Colon (tissue), 2 donors: ENCODE measurements around the gene HAAO.
"Not testable (repeated sequence)": the region's sequence is repeated elsewhere in the genome, so short reads cannot be mapped to it uniquely, and the experiment has no call there.

Experiments used
- FAIRE-seq: peaks from 2 replicates; lab custom pipeline; 2012; peaks lifted over from hg19 to GRCh38; lab: Jason Lieb, UNC
- donor health status: control.
- donor health status: control.

HAAO gene

GRCh38 chr2:42792583-42793333 is at the start of gene HAAO:
HAAO (minus strand) TSS chr2:42792583; CDS start chr2:42792536, 47 bp downstream.
- no peak for FAIRE-seq

- FAIRE-seq = no peak
Observed at GRCh38 chr2:42841344-42841743, 49.0 kb upstream of the HAAO start.

GRCh38 chr2:42840760-42841159 is 48.4 kb upstream of the HAAO start:
- FAIRE-seq = no peak

- FAIRE-seq = no peak
Observed at GRCh38 chr2:42839809-42840501, 47.6 kb upstream of the HAAO start.

- FAIRE-seq = no peak
Observed at GRCh38 chr2:42838133-42838532, 45.8 kb upstream of the HAAO start.

- no peak for FAIRE-seq
Observed at GRCh38 chr2:42835577-42836371, 43.4 kb upstream of the HAAO start.

GRCh38 chr2:42834161-42834560 is 41.8 kb upstream of the HAAO start:
- FAIRE-seq = no peak

- FAIRE-seq = no peak
Observed at GRCh38 chr2:42832289-42832634, 39.9 kb upstream of the HAAO start.

- FAIRE-seq = not testable (repeated sequence)
Observed at GRCh38 chr2:42831575-42832288, 39.3 kb upstream of the HAAO start.

- FAIRE-seq = no peak
Observed at GRCh38 chr2:42830922-42831574, 38.7 kb upstream of the HAAO start.

GRCh38 chr2:42829671-42830440 is 37.5 kb upstream of the HAAO start:
- no peak for FAIRE-seq

GRCh38 chr2:42828487-42829425 is 36.4 kb upstream of the HAAO start:
- FAIRE-seq = no peak

- FAIRE-seq = no peak
Observed at GRCh38 chr2:42827647-42828486, 35.5 kb upstream of the HAAO start.

- FAIRE-seq = no peak
Observed at GRCh38 chr2:42826231-42826630, 33.8 kb upstream of the HAAO start.

- no peak for FAIRE-seq
Observed at GRCh38 chr2:42824454-42824807, 32.0 kb upstream of the HAAO start.

GRCh38 chr2:42823744-42824453 is 31.5 kb upstream of the HAAO start:
- no peak for FAIRE-seq

- no peak for FAIRE-seq
Observed at GRCh38 chr2:42819160-42819559, 26.8 kb upstream of the HAAO start.

- FAIRE-seq = no peak
Observed at GRCh38 chr2:42815726-42816125, 23.3 kb upstream of the HAAO start.
